D721Med (cell line): ENCODE data around the gene PRR23C.

Source experiments
- DNase-seq: peaks from one replicate; pipeline ENCODE4 v3.0.0; 2011; ENCODE audit warnings: low spot score; ENCODE audit not compliant: insufficient read length
- FAIRE-seq: peaks from 2 replicates; lab custom pipeline; 2011; peaks lifted over from hg19 to GRCh38; lab: Jason Lieb, UNC
- TF ChIP-seq, protein P1 (sequence below): IDR thresholded peaks from 2 replicates; pipeline ENCODE4 v1.5.1; 2012; ENCODE audit warnings: mild to moderate bottlenecking, control low read depth; ENCODE audit not compliant: insufficient read depth; ENCODE audit errors: missing control alignments

Gene PRR23C

DNA sequence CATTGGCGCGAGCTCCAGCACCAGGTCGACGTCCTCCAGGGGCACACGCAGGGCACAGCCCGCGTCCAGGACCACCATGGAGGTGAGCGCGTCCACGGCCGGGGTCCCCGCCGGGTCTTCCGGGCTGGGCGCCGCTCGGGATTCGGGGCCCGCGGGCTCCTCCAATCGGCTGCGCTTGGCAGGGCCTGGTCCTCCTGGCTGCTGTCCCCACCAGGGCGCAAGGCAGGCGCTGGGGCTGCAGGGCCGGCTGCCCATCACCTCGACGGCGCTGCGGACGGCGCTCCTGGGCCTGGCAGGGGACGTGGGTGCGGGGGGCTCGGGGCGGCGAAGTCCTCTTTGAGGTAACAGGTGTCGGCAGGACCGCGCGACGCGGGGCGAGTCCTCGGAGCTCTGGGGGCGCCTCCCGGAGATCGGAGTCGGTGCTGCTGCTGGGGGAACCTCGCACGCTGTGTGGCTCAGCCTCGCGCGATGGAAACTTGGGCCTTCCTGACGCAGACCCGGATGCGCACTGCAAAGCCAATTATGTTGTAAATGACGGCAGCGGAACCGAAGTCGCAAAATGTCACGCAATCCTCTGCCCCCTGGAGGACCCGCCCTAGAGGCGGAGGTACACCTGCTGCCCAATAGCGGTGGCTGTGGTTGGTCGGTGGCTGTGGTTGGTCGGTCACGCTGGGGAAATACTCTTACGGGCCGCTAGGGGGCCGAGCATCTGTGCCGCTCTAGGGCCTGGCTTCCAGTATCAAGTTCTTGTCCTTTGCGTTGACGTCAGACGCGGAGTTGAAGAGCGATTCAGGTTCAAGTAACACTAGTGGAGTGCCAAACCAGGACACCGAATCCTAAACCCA is at the start of gene PRR23C:
TSS of gene PRR23C (minus strand) at position 527 of the 845 bp plus-strand sequence. CDS start at position 255, 272 bp downstream.
- DNase-seq = no peak
- no peak for FAIRE-seq
- TF ChIP-seq, protein P1, sequence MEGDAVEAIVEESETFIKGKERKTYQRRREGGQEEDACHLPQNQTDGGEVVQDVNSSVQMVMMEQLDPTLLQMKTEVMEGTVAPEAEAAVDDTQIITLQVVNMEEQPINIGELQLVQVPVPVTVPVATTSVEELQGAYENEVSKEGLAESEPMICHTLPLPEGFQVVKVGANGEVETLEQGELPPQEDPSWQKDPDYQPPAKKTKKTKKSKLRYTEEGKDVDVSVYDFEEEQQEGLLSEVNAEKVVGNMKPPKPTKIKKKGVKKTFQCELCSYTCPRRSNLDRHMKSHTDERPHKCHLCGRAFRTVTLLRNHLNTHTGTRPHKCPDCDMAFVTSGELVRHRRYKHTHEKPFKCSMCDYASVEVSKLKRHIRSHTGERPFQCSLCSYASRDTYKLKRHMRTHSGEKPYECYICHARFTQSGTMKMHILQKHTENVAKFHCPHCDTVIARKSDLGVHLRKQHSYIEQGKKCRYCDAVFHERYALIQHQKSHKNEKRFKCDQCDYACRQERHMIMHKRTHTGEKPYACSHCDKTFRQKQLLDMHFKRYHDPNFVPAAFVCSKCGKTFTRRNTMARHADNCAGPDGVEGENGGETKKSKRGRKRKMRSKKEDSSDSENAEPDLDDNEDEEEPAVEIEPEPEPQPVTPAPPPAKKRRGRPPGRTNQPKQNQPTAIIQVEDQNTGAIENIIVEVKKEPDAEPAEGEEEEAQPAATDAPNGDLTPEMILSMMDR = no peak

DNA sequence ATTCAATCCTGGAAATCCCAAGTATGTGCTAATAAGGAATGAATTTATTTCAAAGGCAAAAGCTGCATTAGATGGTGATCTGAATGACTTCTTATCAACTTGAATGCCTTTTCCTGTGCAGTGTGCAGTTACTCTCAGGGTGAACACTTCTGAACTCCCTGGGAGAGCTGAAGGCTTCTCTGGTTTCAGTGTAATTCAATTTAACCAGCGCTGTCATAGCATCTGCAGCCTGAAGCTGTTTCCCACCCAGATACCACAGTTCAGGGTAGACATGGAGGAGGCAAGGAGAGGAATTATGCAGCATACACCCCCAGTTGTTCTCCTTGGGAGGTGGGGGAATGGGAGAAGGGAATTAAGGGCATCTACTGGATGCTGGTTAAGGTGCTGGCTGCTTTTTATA is 49.1 kb upstream of the PRR23C start:
- no peak for FAIRE-seq
- TF ChIP-seq, protein P1 = no peak
- DNase-seq = no peak

DNA sequence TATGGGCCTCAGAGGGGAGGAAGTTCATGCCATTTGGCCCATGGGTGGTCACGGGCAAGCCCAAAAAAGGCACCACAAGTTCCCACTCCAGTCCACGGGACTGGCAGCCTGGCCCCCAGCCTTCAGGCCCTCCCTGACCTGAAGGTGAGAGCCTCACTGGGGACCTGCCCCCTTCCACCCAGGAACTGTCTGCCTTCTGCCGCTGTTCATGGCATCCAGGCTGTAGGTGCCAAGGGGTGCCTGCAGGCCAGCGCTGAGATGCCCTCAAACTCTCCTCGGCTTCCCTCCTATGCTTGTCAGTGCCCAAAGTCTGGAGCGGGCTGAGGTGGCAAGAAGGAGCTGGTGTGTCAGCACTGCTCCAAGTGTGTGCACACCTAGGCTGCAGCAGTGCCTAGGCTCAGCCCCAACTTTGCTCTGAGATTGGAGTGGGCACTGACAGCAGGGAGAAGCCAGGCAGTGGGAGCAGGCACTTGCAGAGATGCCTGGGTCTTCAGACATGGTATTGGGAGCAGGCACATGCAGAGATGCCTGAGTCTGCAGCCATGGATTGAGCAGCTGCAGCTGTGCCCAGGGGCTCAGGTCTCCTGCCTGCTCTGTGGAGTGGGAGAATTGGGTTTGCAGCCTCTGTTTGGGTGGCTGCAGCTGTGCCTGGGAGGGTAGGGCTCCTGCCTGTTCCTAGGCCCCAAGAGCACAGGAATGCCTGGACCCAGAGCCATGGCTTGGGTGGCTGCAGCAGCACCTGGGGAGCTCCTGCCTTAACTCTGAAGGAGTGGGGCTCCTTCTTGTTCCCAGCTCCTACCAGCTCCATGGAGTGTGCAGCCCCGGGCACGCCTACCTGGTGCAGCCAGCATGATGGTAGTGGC is 44.0 kb upstream of the PRR23C start:
- DNase-seq (no peak), FAIRE-seq (no peak)
- TF ChIP-seq, protein P1 = no peak

DNA sequence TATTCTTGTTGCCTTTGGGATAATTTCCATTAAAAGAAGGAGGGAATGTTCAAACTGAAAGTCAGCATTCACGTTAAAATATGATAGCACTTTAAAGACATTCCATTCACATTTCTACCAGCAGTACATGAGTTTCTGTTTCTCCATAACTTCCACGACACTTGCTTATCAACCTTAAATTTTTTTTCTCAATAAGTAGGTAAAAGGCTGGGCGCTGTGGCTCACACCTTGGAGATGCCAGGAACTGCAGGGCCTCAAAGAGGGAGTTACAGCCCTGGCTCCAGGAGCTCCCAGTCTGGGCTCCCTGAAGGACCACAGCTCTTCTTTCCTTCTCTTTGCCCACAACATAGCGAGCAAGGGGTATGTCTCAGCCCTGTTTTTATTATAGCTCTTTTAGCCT is 42.9 kb upstream of the PRR23C start:
- TF ChIP-seq, protein P1 = no peak
- no peak for DNase-seq

DNA sequence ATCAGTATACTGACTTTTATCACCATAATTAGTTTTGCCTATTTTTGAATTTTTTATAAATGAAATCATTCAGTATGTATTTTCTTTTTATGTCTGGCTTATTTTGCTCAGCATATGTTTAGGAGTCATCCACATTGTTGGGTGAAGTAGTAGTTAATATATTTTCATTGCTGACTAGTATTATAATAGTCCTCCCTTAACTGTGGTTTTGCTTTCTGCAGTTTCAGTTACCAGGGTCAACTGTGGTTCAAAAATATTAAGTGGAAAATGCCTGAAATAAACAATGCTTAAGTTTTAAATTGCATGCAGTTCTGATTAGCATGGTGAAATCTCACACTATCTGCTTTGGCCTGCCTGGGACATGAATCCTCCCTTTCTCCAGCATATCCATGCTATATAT is 39.5 kb upstream of the PRR23C start:
- DNase-seq (no peak), FAIRE-seq (no peak)
- TF ChIP-seq, protein P1 = no peak

More for the DNA sequence above, 42.9 kb upstream of the PRR23C start:
- FAIRE-seq = no peak

DNA sequence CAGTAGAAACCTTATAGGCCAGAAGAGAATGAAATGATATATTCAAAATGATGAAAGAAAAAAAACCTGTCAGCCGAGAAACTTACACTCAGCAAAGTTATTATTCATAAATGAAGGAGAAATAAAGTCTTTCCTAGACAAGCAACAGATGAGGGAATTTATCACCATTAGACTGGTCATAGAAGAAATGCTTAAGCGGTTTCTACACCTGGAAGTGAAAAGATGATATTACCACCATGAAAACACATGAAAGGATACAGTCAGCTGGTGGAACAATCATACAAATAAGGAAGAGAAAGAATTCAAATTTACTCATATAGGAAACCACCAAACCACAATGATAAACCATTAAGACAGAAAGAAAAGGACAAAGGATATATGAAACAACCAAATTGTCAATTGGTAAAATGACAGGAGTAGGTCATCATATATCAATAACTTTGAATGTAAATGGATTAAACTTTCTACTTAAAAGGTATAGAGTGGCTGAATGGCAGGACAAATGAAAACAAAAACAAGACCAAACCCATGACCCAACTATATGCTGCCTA is 29.9 kb upstream of the PRR23C start:
- DNase-seq (no peak), FAIRE-seq (no peak)
- TF ChIP-seq, protein P1 = no peak
